KMS-11 (cell line): Measurements from ENCODE around the gene MKX.

ENCODE experiments used
- H2AFZ ChIP-seq: fragments of 200-600 bp; sonication (generic); 2 replicates; pipeline ENCODE4 v1.6.1; 2016; ENCODE audit warnings: antibody characterized with exemption, mixed run types, low read depth
- H3K27ac ChIP-seq: fragments of 200-600 bp; sonication (generic); 2 replicates; pipeline ENCODE4 v1.6.1; 2016; ENCODE audit warnings: mild to moderate bottlenecking, mixed run types
- H3K27me3 ChIP-seq: fragments of 200-600 bp; sonication (generic); 2 replicates; pipeline ENCODE4 v1.6.1; 2017; ENCODE audit warnings: mild to moderate bottlenecking, low read depth, mixed run types, moderate library complexity; ENCODE audit not compliant: insufficient read depth
- H3K36me3 ChIP-seq: fragments of 200-600 bp; sonication (generic); 2 replicates; pipeline ENCODE4 v1.6.1; 2017; ENCODE audit warnings: mild to moderate bottlenecking, mixed run types; ENCODE audit not compliant: insufficient read depth
- H3K4me1 ChIP-seq: fragments of 200-600 bp; sonication (generic); 2 replicates; pipeline ENCODE4 v1.6.1; 2016; ENCODE audit warnings: mild to moderate bottlenecking, low read depth, mixed run types; ENCODE audit not compliant: poor library complexity, severe bottlenecking
- H3K4me2 ChIP-seq: fragments of 200-600 bp; sonication (generic); 2 replicates; pipeline ENCODE4 v1.7.0; 2016; ENCODE audit warnings: mild to moderate bottlenecking, mixed run types
- H3K4me3 ChIP-seq: fragments of 200-600 bp; sonication (generic); IDR thresholded peaks from 2 replicates; pipeline ENCODE4 v1.6.1; 2017; ENCODE audit warnings: low read depth, low read length, mixed read lengths; ENCODE audit not compliant: insufficient read depth
- H3K79me2 ChIP-seq: fragments of 200-600 bp; sonication (generic); 2 replicates; pipeline ENCODE4 v1.6.1; 2016; ENCODE audit warnings: low read depth, mixed run types; ENCODE audit not compliant: insufficient read depth
- H3K9ac ChIP-seq: fragments of 200-600 bp; sonication (generic); 2 replicates; pipeline ENCODE4 v1.6.1; 2016; ENCODE audit warnings: mild to moderate bottlenecking, mixed run types
- H4K20me1 ChIP-seq: fragments of 200-600 bp; sonication (generic); 2 replicates; pipeline ENCODE4 v1.6.1; 2016; ENCODE audit warnings: mild to moderate bottlenecking, mixed run types; ENCODE audit not compliant: insufficient read depth
- TF ChIP-seq, protein P1 (sequence below): fragments of 200-600 bp; sonication (generic); conservative IDR thresholded peaks from 2 replicates; pipeline ENCODE4 v1.6.1; 2017; ENCODE audit warnings: low read depth, mild to moderate bottlenecking, antibody characterized with exemption, low read length, moderate library complexity, mixed read lengths

The MKX gene

DNA sequence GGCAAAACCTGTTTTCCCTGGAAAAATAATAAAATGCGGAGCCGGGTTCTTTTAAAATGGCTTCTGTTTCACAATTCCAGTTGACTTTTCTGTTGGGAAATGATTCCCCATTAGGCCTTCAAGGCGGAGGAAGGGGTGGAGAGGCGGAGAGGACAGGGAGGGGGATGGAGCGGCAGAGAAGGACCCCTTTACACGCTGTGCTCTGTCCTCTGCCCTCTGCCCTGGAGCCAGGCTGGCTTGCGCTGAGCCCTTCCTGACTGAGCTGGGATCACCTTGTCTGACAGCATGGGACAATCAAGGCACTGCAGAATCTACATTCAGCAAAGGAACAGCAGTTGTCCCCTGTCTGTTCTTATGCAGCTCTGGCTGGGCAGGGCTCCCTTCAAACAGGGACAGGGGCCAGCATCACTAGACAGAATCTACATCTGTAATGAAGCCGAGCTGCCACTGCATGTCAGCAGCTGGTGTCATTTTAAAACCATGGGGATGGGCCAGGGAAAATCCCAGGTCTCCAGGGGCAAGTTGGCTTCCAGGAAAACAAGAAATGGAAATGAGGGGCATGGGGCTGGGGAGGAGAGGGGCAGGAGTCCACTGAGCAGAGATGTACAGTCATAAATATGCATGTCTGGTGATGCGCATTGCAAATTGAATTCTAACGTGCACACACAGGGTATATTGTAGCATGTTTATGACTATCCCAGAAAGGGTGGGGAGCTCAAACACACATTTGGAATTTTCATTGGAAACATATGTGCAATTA is 120.0 kb downstream of the MKX start:
- no peak overlapping the region for H2AFZ ChIP-seq
- TF ChIP-seq, protein P1, sequence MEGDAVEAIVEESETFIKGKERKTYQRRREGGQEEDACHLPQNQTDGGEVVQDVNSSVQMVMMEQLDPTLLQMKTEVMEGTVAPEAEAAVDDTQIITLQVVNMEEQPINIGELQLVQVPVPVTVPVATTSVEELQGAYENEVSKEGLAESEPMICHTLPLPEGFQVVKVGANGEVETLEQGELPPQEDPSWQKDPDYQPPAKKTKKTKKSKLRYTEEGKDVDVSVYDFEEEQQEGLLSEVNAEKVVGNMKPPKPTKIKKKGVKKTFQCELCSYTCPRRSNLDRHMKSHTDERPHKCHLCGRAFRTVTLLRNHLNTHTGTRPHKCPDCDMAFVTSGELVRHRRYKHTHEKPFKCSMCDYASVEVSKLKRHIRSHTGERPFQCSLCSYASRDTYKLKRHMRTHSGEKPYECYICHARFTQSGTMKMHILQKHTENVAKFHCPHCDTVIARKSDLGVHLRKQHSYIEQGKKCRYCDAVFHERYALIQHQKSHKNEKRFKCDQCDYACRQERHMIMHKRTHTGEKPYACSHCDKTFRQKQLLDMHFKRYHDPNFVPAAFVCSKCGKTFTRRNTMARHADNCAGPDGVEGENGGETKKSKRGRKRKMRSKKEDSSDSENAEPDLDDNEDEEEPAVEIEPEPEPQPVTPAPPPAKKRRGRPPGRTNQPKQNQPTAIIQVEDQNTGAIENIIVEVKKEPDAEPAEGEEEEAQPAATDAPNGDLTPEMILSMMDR = no peak
- H4K20me1 ChIP-seq = no peaks in the 10 kb centered on the region
- no peaks in the 10 kb centered on the region for H3K4me1 ChIP-seq
- H3K9ac ChIP-seq = no peak overlapping the region
- H3K27me3 ChIP-seq = no peaks in the 10 kb centered on the region
- H3K79me2 ChIP-seq = no peaks in the 10 kb centered on the region
- no peaks in the 10 kb centered on the region for H3K36me3 ChIP-seq
- H3K4me3 ChIP-seq = no peak overlapping the region
- H3K27ac ChIP-seq = no peak overlapping the region
- no peak overlapping the region for H3K4me2 ChIP-seq

DNA sequence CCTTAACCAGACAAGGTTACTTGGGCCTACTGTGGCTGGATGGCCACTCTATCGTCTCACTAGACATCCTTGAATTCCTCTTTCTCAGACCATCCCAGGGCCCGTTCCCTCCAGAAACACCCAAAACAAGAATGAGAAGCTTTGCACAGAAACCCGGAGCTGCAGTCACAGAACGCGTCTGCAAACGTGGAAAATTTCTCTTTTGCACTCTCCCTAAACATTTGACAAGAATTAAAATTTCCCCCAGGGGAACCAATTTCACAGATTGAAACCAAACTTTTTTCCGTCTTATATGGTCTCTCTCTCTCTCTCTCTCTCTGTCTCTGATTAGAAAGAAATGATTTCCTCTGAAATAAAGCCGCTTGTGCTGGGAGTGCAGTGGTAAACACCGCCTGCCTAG is 120.7 kb downstream of the MKX start:
- Histone ChIP-seq H2AFZ (no peak overlapping the region), H3K4me2 (no peak overlapping the region), H3K27ac (no peak overlapping the region), H3K36me3 (no peaks in the 10 kb centered on the region), H3K79me2 (no peaks in the 10 kb centered on the region), H3K4me3 (no peak overlapping the region), H4K20me1 (no peaks in the 10 kb centered on the region), H3K4me1 (no peaks in the 10 kb centered on the region), H3K9ac (no peak overlapping the region), H3K27me3 (no peaks in the 10 kb centered on the region)
- TF ChIP-seq, protein P1 = no peak
